ENCODE results near the gene POLR2M.

The POLR2M gene

GRCh38 chr15:57706405-57707209 is at the start of gene POLR2M:
POLR2M (plus strand) TSS chr15:57706714; CDS start chr15:57706843, 129 bp downstream.
- DNase-seq: peak; percentile 85

DNA sequence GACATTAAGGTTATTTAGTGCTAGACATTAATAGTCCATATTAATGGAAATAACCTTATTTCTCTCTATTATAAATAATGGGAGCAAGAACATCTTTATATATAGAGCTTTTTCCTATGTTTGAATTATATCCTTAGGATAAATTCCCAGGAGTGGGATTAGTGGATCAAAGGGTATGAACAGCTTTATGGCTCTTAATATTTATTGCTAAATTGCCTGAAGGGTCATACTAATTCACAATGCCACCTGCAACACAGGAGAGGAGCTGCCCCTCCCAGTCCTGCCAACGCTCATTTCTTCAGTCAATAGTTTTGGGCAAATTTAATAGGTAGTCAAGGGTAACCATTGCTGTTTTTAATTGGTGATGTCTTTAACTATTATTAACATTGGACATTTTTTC is 48.9 kb upstream of the POLR2M start:
- no peak for DNase-seq

DNA sequence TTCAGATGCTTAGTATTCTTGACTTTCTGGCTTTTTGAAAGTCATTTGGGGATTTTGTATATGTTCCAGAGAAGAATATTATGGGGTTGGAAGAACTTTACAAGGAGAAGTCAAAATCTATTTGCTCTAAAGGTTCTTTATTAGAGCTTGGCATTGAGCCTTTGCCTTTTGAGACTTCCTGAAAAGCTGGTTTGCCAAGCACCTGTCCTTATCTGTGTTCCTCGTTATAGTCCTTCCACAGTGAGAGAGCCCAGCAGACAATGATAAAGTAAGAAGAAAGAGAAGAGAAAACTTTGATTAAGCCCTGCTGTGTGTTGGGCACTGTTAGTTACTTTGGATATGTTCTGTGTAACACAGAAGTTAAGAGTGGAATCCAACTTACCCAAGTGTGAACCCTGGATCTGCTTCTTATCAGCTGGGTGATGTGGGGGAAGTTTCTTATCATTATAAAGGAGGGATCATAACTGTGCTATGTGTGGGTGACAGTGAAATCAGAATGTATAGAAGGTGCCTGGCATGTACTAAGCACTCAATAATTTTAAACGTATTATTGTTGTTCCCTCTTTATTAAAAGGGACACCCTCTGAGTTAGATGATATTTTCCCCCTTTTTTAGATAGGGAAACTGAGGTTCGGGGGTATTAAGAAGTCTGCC is 44.3 kb upstream of the POLR2M start:
- no peak for DNase-seq

DNA sequence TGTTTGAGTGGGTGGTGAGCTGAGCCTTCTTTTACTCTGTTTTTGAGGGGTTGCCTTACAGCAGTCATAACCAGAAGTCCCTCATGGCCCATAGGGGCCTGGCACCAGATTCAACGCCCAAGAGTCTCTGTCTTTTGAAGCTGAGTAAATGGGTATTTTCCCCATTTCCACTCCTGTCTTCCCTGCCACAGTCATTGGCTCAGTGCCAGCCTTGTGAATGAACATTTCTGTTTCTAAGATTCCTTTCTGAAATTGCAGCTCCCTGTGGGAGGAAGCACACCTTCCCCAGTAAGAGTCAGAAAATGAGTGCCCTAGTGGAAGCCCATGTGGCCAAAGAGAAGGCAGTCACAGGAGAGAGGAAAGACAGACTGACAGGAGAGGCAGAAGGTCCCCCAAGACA is 43.7 kb upstream of the POLR2M start:
- DNase-seq: no peak

DNA sequence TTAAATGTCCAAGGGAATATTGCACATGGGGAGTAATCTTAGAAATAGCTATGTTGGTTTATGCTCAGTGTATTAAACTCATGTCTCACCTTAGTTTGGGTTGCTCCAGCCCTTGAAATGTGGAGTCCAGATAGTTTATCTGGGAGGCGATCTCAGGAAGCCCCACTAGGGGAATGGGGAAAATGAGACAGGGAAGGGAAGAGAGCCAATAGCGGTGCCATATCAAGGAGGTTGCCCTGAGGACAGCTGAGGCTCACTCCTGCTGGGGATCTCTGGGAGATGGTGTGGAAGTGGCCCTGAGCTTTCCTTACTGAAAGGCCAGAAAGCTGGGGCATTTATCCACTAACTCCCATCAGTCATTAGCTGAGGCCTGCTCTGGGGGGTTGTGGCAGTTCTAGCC is 43.3 kb upstream of the POLR2M start:
- no peak for DNase-seq

- no peak for DNase-seq
Observed at GRCh38 chr15:57665194-57665593, 41.3 kb upstream of the POLR2M start.

GRCh38 chr15:57665939-57666338 is 40.6 kb upstream of the POLR2M start:
- DNase-seq: no peak

GRCh38 chr15:57667171-57667849 is 39.2 kb upstream of the POLR2M start:
- no peak for DNase-seq

GRCh38 chr15:57668016-57668415 is 38.5 kb upstream of the POLR2M start:
- DNase-seq: no peak

- DNase-seq: no peak
Observed at GRCh38 chr15:57671636-57672035, 34.9 kb upstream of the POLR2M start.

GRCh38 chr15:57675481-57676181 is 30.9 kb upstream of the POLR2M start:
- no peak for DNase-seq

- DNase-seq: no peak
Observed at GRCh38 chr15:57676585-57676984, 29.9 kb upstream of the POLR2M start.

DNA sequence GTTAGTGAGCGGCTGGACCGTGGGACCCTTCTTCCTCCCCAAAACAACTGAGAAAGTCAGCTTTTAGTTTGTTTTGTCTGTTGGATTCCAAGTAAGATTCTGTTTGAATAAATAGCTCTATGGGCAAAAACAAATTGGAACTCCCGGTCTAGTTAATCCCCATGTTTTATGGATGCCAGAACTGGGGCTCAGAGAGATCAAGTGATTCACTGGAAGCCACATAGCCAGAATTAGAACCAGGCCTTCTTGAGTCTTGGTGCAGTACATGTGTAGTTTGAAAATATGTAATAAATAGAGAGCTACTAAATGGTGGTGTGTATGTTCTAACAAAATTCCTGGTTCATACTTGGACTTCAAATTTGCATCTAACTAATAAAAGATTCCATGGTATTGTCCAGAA is 29.3 kb upstream of the POLR2M start:
- DNase-seq: no peak

GRCh38 chr15:57680021-57680420 is 26.5 kb upstream of the POLR2M start:
- DNase-seq: no peak

- DNase-seq: no peak
Observed at GRCh38 chr15:57681011-57681410, 25.5 kb upstream of the POLR2M start.

- DNase-seq: no peak
Observed at GRCh38 chr15:57683481-57683880, 23.0 kb upstream of the POLR2M start.

DNA sequence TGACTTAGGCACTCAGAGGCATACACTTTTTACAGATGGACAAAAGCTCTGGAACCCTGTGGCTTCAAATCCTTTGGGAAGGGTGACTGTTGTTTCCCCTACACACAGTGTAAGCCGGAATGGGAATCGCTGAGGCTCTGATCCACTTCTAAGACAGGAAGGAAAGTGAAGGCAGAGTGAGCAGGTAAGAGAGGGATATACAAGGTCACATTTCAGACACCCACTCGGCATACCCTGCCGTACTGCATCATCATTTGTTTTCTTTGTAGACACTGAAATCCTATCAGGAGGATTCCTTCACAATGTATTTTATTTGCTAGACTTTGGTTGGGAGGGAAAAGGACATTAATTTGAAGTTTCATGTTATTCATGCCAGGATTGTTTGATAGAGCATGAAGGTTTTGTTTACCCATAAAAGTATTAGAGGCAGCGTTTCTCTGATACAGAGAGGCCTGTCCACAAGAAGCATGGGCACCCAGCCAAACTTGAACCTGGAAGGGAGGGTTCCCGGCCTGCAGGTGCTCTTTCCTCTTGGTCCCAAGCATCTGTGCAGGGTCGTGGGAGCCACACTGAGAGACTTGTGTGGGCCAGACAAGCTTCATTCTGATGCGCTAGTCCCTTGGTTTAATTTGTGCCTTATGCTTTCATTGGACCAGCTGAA is 21.9 kb upstream of the POLR2M start:
- DNase-seq: peak; percentile 39

DNA sequence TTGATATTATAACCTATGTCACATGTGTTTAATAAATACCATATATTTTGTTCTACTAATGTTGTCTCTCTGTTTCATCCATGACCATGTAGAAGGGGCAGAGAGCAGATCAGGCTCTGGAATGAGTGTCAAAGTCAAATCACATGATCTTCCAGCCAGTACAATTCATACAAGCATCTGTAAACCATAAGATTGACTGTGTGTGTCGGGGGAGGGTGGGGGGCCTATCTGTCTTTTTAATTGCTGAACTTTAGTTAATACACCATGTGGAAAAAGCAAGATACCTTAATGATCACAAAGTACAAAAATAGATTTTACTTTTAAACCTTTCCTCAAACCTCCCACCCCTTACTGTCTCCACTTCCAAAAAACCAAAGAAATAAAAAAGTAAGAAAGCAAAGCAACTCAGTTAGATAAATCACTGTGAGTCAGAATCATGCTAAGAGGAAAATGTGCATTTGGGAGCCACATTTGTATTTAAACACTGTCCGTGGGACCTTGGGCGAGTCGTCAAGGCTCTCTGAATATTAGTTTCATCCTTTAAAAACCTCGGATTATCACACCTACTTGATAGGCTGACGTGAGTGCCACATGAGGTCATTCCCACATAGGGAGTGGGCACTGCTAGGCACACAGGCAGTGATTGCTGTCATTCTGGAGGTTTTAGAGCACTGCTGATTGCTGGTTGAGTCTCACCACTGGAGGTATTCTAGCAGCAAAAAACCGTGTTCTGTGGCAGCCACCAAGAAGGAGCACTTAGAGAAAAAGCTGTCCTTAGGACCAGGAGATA is 21.0 kb upstream of the POLR2M start:
- DNase-seq: no peak

GRCh38 chr15:57686657-57687056 is 19.9 kb upstream of the POLR2M start:
- no peak for DNase-seq

DNA sequence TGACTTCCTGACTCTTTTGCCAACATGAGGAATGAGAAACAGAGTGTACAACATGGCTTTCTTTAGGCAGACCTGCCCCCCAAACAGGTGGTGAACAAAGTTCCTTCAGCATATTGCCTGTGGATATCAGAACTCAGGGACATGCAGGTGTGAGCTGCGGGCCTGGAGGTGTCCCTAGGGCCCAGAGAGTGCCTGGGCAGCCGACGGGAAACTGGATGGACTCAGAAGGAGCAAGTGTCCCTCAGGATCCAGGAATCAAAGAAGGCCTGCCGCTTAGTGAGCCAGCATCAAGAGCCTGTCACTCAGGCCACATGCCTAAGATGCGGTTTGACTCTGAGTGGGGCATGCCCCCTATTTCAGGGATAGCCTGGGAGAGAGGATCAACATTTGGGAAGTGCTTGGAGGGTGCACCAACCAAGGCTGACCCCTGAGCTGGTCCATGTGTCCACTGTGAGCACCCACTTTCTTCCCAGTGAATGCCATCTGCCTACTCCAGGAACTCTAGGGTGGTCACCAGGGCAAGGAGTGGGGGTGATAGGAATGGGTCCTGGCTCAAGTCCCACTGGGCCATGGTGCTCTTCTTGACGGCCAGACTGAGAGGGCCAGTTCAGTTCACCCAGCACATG is 16.1 kb upstream of the POLR2M start:
- no peak for DNase-seq

GRCh38 chr15:57691082-57691481 is 15.4 kb upstream of the POLR2M start:
- no peak for DNase-seq

All from NCI-H2029 (cell line).